Renal cortical epithelial cell (primary cell): ENCODE results near the gene URAD. TPM values are rescaled to one million over a fixed set of nuclear protein-coding genes. Genes with fewer than 3 reads are reported as not detected.
"Not testable (repeated sequence)": the region's sequence is repeated elsewhere in the genome, so short reads cannot be mapped to it uniquely, and the experiment has no call there.

ENCODE experiments used
- DNase-seq: peaks from one replicate; pipeline ENCODE4 v3.0.0-alpha.2; 2011; ENCODE audit warnings: low read depth
- total RNA-seq: library from RNA; depleted of rRNA; stranded (reverse); fragments of >200 nt; gene quantifications from 2 replicates; pipeline ENCODE4 v1.2.3, GENCODE V29; 2014

The URAD gene, protein sequence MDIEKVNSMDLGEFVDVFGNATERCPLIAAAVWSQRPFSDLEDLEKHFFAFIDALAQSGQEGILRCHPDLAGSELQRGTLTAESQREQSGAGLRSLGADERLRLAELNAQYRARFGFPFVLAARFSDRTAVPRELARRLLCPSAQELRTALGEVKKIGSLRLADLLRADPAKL
- not detected in 2 replicates for total RNA-seq

DNA sequence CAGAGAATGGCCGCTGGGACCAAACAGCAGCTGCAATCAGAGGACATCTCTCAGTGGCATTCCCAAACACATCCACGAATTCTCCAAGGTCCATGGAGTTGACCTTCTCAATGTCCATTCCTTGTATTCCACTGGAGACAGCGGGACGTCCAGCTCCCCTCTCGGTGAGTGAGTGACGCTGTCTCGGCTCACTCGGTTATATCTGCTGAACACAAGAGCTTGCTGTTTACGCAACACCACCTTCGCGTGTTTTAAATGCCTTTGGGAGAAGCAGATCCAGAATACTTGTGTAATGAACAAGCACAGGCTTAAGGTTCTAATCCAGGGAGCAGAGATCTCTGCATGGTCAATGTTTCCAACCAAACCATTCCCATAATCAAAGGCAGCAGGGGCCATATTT is at the start of gene URAD:
TSS of gene URAD (minus strand) at position 174 of the 400 bp plus-strand sequence. CDS start at position 118, 56 bp downstream.
- DNase-seq: no peak

DNA sequence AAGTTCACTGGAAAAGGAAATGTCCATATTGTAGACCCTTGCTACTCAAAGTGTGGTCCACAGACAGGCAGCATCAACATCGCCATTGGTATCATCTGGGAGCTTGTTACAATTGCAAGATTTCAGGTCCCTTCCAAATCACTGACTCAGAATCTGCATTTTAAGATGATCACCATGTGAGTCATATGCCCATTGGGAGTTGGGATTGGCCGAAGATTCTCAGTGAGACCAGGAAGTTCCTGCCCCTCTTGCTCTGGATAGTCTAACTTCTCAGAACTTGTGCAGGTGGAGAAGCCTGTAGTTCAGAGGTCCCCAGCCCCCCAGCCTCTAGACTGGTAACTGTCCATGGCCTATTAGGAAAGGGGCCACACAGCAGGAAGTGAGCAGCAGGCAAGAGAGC is 48.9 kb upstream of the URAD start:
- DNase-seq: no peak

DNA sequence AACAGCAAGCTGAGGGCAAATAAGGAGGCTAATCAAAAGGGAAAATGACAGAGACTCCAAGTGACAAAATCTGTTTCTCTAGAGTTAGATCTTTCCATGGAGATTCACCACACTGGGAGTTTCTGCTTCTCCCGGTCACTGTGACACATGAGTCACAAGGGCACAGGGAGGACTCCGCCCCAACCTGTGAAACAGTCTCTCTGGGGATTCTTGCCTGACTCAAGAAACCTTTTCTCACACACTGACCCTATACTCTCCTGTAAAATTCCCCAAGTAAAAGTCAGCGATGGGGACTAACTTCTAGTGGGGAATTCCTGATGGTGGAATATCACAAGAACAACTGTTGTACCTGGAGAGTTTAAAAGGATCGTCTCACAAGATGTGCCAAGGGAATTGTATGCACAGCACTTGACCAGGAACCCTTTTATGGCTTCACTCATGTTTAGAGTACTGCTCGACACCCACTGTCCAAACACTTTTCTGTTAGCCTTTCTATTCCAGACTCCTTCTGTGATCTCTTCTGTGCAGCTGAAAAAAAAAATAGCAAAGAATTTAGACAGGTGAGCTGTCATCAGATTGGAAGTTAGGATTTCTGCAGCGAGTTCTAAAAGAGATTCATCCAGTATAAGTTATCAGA is 46.8 kb upstream of the URAD start:
- DNase-seq: peak; percentile 9

DNA sequence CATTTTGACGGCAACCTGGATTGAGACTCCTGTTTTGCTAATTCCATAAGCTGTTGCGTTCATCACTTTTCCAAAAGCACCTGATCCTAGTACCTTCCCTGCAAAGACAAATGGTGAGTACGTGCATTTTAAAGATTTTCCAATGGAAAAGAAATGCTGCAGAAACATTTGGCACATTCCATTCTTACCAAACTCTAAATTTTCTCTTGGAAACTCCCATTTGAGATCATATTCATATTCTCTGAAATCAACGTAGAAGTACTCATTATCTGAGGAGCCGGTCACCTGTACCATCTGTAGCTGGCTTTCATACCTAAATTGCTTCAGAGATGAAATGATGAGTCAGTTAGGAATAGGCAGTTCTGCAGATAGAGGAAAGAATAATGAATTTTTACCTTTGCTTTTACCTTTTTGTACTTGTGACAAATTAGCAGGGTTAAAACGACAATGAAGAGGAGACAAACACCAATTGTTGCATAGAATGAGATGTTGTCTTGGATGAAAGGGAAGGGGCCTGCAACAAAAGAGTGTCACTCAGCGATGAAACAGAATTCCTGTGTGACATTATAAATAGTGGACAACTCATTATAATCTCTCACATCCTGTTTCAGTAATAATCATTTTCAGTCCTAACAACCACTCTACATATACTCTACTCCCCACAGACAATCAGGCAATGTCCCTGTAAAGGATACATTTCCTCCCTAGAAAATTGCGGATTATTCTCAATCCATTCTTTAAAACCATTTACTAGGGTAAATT is 45.6 kb upstream of the URAD start:
- no peak for DNase-seq

DNA sequence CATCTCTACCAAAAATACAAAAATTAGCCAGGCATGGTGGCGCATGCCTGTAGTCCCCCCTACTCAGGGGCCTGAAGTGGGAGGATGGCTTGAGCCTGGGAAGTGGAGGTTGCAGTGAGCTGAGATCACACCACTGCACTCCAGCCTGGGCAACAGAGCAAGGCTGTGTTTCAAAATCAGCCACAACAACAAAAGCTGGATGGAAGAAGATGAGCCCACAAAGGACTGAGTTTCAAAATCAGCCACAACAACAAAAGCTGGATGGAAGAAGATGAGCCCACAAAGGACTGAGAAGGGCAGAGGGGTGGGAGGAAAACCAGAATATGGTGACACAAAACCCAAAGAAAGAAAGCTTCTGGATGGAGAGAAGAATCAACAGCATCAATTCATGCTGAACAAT is 43.9 kb upstream of the URAD start:
- DNase-seq: not testable (repeated sequence)

DNA sequence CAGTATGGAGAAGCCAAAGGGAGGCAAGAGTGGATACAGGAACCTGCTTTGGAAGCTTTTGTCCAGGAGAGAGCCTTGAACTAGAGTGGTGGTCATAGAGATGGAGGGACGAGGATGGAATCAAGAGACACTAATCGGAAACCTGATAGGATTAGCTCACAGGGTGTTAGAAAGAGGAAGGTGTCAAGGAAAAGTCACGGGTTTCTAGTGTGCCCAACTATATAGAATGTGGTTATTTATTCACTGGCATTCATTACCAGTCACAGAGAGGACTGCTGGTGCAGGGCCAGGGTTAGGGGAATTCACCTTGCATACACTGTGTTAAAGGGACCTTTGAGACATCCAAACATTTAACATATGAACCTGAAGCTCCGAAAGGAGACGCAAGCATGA is 43.4 kb upstream of the URAD start:
- no peak for DNase-seq

DNA sequence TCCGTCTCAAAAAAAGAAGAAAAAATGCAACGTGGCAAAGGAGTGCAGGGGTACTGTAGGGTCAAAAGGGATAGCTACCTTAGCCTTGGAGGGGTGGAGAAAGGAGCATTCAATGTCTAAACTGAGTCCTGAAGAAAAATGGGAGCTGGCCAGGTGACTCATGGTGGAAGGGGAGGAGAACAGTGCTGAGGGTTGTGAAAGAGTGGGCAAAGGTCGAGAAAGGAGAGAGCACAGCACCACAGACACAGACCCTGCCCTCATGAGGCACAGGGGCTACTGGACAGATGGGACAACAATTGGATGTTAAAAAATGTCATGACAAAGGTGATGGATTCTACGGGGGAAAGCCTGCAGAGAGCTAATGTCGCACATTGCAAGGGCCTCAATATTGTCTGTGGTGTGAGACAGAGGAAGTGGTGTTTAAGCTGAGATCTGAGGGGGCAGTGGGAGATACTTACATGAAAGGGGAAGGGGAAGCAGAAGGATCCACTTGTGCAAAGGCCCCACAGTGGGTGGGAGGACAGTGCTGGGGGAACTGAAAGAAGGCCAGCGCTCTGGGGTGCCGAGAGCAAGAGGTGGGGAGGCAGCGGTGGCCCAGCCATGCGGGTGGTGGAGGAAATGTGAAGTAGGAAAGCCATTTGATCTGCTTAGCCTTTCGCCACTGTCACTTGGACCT is 42.9 kb upstream of the URAD start:
- no peak for DNase-seq

DNA sequence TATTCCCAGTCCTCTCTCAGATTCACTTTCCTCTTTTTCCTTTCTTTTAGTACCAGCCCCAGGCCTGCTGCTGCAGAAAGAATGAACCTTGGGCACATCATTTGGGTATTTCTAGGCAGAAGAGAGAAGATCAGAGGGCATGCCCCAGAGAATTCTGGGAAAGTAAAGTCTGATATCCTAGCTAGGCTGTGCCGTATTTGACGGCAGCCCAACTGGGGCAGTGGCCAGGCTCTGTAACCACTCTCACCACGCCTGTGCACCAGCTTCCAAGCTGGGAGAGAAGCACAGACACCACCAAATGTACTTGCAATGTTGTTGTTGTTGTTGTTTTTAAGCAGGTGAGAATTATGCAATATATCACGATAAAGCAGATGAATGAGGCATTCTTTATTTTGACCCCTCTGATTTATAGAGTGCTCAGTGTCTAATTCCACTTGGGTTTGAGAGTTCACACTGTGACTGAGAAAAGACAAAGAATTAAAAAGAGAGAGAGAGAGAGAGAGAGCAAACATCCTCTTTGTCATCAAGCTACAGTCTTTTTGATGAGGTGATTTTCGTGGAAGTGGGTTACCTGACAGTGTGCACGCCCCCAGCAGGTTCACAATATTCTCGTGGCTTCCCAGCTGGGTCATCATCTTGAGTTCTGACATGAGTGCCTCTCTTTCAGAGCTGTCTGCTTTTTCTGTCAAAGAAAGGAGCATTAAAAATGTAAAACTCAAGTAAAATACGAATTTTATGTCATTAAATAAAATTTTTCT is 39.3 kb upstream of the URAD start:
- DNase-seq: no peak

DNA sequence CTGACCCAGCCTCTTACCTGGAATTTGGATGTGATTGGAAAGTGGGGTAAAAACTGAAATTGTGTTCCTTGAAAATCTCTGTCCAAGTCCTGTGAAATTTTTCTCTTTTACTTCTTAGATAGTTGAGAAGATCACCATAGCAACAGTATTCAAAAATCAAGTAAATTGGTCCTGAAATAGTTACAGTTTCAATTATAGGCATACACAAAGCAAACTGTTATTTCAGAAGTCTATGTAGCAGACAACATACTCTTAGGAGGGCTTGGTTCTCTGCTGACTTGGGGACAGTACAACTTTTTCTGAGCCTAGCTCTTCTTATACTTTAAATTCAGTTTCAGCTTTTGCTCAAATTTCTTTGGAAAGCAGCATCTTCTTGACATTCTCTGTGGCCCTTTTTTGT is 38.6 kb upstream of the URAD start:
- no peak for DNase-seq

DNA sequence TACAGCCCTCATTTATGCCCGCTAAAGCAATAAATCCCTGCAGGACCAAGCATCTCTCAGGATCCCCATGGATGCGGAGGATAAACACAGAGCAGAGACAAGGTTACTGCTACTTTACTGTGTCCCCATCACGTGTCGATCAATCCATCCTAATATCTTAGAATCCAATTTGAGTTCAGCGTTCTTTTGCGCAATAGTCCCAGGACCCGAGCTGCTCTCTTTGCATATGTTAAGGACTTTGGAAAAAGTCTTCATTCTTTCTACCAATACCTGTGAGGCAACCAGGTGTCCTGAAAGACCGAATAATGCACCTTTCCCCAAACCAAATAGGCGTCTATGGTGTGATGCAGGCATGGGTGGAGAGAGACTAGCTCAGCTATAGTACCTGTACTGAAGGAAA is 38.0 kb upstream of the URAD start:
- no peak for DNase-seq

DNA sequence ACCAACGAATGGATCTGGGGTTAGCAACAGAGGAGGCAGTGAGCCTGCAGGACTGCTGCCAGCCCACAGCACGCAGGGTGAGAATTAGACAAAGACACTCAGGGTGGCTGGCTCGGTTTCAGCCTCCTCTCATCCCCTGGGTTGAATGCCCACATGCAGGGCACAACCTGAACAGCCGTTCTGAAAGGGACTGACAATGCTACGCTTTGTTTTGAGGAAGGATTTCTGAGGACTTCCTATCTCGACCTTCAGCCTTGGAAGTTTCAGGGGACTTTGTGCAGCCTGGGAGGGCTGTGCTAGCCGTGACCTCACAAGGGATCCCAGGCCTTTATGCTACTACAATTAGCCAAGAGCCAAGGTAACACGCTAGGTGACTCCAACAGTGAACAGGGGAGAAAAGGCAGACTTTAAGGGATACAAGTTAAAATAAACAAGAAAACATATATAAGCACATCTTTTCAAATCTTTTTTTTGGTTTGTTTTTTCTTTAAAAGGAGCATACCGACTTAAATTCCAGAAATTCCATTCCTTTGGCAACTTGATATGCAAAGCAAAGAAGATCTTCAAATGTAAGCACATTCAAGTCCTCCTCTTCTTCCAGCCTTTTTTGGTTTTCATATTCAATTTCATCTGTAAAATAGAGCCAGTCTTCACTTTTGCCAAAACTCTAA is 34.5 kb upstream of the URAD start:
- DNase-seq: no peak

DNA sequence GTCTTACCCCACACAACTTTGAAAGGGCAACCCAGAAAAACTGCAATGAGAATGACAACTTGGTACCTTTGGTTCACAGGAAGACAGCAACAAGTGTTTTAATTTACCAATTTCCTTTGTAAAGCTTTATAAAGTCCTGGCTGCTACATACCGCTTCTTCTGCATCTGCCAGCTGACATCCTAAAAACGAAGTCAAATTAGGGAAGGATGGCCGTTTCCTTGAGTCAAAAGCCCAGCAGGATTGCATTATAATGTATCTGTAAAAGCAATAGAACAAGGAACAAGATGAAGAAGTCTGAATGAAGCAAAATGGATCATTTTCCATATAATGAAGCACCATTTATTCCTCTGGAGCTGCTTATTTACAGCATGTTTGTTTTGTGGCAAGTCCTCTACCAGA is 25.8 kb upstream of the URAD start:
- DNase-seq: no peak

DNA sequence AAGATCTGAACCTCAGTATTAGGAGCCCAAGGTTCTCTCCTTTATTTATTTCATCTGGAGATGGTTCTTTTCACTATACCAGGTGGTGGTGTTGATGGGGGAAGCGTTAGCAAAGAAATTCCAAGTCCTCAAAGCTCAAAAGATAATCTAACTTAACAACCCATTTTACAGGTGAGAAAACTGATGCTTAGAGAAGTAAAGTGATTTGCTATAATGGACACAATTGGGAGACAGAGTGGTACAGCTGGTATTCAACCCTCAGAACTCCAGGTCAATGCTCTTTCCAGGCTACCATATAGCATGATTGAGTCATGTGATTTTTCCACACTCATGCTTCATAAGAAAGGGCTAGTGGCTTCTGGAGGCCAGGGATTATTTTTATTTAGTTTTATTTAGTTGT is 25.0 kb upstream of the URAD start:
- DNase-seq: no peak

DNA sequence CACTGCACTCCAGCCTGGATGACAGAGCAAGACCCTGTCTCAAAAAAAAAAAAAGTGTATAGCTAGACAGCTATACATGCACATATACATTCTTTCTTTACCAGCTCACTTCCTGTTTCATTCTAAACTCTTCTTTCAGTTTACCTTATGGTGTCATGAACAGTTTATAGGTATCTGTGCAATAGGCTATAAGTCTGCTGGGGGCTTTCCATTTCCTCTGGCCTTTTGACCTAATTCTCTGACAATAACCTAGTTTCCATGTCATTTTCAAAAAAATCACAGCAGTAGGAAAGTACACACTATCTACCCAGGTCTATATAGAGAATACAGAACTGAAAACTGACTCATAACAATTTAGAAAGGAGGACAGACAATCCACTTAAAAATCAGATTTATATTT is 24.4 kb upstream of the URAD start:
- no peak for DNase-seq

DNA sequence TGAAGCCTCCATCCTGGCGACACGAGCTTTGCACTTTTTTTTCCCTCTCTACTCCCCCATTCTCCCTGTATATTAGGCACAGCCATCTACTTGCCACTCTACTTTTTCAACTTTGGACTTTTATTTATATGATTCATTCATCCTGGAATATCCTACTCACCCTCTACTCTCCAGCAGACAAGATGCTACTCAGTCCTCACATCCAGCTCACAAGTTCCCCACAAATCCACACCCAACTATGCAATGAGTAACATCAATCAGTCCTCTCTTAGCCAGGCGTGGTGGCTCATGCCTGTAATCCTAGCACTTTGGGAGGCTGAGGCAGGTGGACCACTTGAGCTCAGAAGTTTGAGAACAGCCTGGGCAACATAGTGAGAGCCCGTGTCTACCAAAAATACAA is 23.9 kb upstream of the URAD start:
- no peak for DNase-seq

DNA sequence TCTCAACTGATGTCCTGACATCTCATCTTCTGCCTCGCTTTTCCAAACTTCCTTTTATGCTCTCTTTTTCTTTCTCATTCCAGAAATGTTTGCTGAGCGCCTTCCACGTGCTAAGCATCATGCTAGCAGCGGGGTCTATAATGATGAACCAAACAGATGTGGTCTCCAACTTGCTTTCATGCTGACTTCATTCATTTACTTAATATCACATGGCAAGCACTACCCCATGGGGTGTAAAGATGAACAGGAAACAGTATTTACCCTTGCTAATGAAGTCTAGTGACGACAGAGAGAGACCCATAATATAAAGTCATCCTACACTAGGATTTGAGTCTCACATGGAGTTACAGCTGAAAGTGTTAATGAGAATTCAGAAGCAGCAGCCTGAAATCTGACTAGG is 21.6 kb upstream of the URAD start:
- no peak for DNase-seq

DNA sequence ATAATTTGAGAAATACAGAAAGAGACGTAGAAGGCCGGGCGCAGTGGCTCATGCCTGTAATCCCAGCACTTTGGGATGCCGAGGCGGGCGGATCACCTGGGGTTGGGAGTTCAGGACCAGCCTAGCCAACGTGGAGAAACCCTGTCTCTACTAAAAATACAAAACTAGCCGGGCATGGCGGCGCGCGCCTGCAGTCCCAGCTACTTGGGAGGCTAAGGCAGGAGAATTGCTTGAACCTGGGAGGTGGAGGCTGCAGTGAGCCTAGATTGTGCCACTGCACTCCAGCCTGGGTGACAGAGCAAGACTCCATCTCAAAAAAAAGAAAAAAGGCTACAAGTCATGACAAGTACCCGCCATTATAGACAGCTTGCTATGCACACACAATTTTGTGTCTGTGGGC is 16.5 kb upstream of the URAD start:
- DNase-seq: not testable (repeated sequence)

DNA sequence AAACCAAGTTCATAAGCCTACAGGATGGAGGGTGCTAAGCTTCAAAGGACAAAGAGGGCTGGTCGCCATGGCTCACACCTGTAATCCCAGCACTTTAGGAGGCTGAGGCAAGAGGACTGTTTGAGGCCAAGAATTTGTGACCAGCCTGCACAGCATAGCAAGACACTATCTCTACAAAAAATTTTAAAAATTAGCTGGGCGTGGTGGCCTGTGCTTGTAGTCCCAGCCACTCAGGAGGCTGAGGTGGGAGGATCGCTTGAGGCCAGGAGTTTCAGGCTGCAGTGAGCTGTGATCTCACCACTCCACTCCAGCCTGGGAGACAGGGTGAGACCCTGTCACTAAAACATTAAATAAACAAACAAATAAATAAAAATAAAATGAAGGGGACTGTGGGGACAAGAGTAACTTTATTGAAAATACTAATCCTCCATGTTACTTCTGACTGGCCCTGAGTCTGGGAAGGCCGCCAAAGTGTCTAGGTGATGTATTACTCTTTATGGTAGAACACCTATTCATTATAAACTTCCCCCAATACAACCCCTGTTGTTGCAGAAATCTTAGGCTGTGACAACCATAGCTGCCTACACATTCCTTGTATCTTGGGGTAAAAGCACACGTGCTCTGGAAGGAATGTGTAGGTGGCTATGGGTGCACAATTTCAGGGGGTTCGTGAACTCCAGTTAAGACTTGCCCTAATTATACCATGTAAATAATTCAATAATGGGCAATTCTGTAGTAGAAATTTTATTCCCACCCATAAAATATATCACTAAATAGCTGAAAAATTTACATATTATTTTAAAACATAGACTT is 14.6 kb upstream of the URAD start:
- DNase-seq: no peak

DNA sequence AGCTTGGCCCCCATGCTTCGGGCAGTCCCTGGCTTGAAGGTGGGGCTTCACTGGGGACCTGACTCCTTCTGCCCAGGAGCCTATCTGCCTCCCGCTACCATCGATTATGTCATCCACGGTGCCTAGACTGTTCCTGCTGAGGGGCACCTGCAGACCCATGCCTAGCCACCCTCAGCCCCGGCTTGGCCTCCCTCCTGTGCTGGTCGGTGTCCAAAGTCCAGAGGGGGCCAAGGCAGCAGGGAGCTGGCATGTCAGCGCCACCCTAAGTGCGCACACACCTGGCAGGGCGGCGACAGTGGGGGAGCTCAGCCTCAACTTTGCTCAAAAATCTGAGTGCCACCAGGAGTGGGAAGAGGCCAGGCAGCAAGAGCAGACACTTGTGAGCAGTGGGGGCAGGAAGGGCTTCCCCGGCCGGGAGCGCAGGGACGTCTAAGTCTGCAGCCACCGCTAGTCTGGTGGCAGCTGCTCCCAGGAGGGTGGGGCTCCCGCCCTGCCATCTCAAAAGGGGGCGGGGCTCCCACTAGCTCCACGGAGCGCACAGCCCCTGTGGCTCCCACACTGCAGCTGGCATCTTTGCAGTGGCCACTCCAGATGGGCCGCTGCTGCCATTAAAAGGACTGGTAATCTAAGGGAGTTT is 13.5 kb upstream of the URAD start:
- DNase-seq: no peak

DNA sequence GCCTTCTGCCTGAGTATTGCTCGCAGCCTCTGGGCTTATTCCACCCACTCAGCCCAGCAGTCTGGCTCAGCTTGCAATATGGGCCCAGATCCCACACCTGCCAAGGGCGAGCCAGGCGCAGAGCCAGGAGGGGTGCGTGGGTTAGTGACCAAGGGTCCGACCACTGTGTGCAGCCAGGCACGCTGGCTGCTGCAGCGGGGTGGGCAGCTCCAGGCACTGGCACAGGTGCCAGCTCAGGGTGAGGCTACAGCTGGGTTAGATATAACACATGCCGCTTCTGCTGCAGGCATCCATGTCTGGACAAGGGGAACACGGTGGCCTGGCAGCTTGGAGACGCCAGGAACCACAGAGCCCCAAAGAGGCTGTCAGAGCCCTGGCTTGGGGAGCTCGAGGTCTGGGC is 12.6 kb upstream of the URAD start:
- DNase-seq: no peak
